Measurements from ENCODE around the gene CTAGE1. TPM values are rescaled to one million over a fixed set of nuclear protein-coding genes. Genes with fewer than 3 reads are reported as not detected.
A peak's percentile ranks its signal among the peaks of the same experiment; 100 is the strongest.

The CTAGE1 gene
- total and polyA plus RNA-seq, 8 donors = not detected

DNA sequence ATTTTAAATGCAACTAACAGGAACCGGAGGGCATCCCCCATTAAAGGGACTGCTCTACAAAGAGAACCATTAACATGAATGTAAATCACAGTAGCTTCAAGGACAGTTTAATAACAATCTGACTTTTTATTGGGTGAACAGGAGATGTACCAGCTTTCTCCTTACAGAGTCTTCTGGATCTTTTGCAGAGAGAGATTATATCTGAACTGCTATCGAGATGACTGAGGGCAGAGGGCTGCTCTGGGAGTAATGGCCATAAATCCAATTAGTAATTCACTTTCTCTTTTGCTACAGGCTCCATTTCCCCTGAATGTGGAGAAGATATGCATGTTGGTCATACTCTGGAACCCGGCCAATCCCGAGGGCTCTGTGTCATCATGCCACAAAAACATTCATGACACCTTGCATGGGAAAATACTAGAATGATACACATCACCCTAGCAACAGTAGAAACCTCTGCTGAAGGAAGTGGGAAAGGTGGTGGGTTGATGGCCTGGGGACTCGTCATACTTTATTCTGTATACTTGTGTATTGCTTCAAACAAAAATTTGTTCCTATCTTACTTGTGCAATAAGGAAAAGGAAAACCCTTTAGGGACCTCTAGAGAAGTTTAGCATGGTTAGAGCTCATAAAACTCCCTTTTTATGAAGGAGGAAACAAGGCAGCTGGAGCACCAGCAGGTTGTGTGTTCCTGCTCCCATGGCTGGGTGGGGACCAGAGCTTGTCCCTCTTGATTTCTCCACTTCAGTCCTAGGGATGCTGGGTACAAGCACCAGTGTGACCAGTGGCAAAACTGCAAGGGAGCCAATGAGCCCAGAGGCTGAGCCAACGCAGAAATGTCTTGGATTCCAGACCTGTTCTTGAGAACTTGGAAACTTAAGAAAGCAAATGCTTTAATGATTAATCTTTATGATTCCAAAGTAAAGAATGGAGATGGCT, 26.0 kb downstream of the CTAGE1 start:
- no peak for DNase-seq

DNA sequence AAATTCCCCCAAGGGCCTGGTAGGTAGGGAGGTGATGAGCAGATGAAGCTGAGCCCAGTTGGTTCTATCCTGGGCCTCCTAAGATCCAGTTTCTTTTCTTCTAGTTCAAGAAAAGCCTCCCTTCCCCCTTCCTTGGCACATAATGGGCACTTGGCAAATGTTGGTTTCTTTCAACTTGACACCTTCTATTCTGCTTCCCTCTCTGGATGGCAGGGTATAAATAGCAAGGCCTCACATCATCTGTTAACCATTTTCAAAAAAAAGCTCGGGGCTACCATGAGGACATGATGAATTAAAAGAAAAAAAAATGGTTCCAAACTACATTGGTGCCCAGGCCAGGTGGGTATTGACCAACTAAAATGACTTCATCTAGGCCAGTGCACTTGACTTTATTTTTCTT, 29.9 kb downstream of the CTAGE1 start:
- no peak for ATAC-seq
- H3K27me3 ChIP-seq = no peaks in the 10 kb centered on the region
- no peak for DNase-seq
- no peaks in the 10 kb centered on the region for H3K9me3 ChIP-seq
- H3K4me3 ChIP-seq = no peak overlapping the region
- 90 to 95% methylated on average over 1 of the region's 1 CpG for WGBS, 2 donors
- intact Hi-C loops (cut with DNase I) = no loop called here
- H3K27ac ChIP-seq = no peak overlapping the region
- H3K4me1 ChIP-seq = no peaks in the 10 kb centered on the region
- H3K36me3 ChIP-seq = no peaks in the 10 kb centered on the region
- no peak for FAIRE-seq
- TF ChIP-seq, protein P1, sequence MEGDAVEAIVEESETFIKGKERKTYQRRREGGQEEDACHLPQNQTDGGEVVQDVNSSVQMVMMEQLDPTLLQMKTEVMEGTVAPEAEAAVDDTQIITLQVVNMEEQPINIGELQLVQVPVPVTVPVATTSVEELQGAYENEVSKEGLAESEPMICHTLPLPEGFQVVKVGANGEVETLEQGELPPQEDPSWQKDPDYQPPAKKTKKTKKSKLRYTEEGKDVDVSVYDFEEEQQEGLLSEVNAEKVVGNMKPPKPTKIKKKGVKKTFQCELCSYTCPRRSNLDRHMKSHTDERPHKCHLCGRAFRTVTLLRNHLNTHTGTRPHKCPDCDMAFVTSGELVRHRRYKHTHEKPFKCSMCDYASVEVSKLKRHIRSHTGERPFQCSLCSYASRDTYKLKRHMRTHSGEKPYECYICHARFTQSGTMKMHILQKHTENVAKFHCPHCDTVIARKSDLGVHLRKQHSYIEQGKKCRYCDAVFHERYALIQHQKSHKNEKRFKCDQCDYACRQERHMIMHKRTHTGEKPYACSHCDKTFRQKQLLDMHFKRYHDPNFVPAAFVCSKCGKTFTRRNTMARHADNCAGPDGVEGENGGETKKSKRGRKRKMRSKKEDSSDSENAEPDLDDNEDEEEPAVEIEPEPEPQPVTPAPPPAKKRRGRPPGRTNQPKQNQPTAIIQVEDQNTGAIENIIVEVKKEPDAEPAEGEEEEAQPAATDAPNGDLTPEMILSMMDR (IDR thresholded peaks at IDR 0.05) = no peak

More for the DNA sequence above, 26.0 kb downstream of the CTAGE1 start:
- intact Hi-C loops (cut with DNase I) = no loop called here
- TF ChIP-seq, protein P1 (IDR thresholded peaks at IDR 0.05) = no peak
- Histone ChIP-seq H3K4me1 (no peaks in the 10 kb centered on the region), H3K27ac (no peak overlapping the region), H3K36me3 (no peaks in the 10 kb centered on the region), H3K27me3 (no peaks in the 10 kb centered on the region), H3K9me3 (no peaks in the 10 kb centered on the region), H3K4me3 (no peak overlapping the region)
- 61% methylated on average over 6 of the region's 6 CpGs for WGBS, 2 donors
- FAIRE-seq (no peak), ATAC-seq (peak in 2 of 4 donors; percentile 21 to 63)

DNA sequence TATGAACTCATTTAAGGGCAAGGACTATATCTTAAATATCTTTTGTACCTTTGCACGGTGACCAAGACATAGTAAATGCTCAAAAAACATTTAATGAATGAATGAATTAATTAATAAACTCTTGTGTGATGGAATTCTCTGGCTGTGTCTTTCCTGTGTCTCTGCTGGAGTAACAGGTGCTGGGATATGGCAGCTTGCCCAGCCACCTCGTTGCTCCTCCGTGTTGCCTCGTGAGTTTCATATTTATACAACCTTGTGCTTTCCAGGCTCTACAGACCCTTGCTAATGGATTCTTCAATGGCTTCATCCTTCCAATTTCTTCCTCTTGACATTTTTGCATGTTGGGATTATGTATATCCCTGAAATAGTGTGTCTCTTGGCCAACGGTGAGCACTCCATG, 30.4 kb downstream of the CTAGE1 start:
- WGBS, 2 donors = 47 to 61% methylated on average over 5 of the region's 5 CpGs
- H3K4me1 ChIP-seq = no peaks in the 10 kb centered on the region
- no peak overlapping the region for H3K4me3 ChIP-seq
- FAIRE-seq (no peak), ATAC-seq (no peak), DNase-seq (peak in 2 of 6 donors; percentile 52 to 60)
- TF ChIP-seq, protein P1 (IDR thresholded peaks at IDR 0.05) = no peak
- no peak overlapping the region for H3K27ac ChIP-seq
- no peaks in the 10 kb centered on the region for H3K36me3 ChIP-seq
- no peaks in the 10 kb centered on the region for H3K9me3 ChIP-seq
- no peaks in the 10 kb centered on the region for H3K27me3 ChIP-seq
- intact Hi-C loops (cut with DNase I) = no loop called here

DNA sequence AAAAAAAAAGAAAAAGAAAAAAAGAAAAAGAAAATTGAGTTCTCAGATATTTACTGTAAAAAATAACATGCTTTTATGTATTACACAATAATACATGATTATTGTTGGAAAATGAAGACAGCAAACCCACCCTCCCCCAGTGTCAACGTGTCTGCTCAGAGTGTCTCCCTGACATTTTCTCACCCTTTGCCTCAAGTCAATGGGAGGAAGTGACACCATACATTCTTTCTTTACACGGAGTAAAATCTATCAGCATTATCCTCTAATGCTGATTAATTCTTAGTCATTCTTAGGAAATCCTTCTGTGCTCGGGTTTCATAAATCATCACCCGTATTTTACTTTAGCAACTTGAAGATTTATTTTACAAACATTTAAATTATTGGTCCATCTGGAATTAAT, 32.0 kb downstream of the CTAGE1 start:
- FAIRE-seq = no peak
- WGBS, 2 donors = 70 to 79% methylated on average over 4 of the region's 4 CpGs

More for the DNA sequence above, 32.0 kb downstream of the CTAGE1 start:
- H3K4me1 ChIP-seq = no peaks in the 10 kb centered on the region
- H3K9me3 ChIP-seq = no peaks in the 10 kb centered on the region
- no peak overlapping the region for H3K27ac ChIP-seq
- TF ChIP-seq, protein P1 (IDR thresholded peaks at IDR 0.05) = no peak
- H3K27me3 ChIP-seq = no peaks in the 10 kb centered on the region
- no peak overlapping the region for H3K4me3 ChIP-seq
- ATAC-seq = peak in 1 of 4 donors; percentile 34
- no peaks in the 10 kb centered on the region for H3K36me3 ChIP-seq
- DNase-seq = no peak
- intact Hi-C loops (cut with DNase I) = no loop called here

All from pancreas (tissue), 10 donors.